A549 (cell line): Measurements from ENCODE around the gene TCL1A. TPM values are rescaled to one million over a fixed set of nuclear protein-coding genes. Genes with fewer than 3 reads are reported as not detected.
"Not testable (repeated sequence)": the region's sequence is repeated elsewhere in the genome, so short reads cannot be mapped to it uniquely, and the experiment has no call there.

ENCODE experiments used
- ATAC-seq, 2 experiments: fragments of 200-7000 bp in 1 of 2; fragments of >200 bp in 1 of 2; cut with Nextera tagmentation in 1 of 2; cut with Tn5 transposase in 1 of 2; 3 replicates each; pipeline versions ENCODE4 v1.8.0 to v1.9.1; 2018 to 2020; ENCODE audit warnings: mild to moderate bottlenecking in 1 of 2, moderate library complexity in 1 of 2
- CTCF ChIA-PET: fragments of 300-600 bp; sonication (Branson Sonifier 250); formaldehyde crosslinking; extraction: SDS; loops from one replicate; lab custom pipeline; 2021; ENCODE audit warnings: antibody characterized with exemption, inconsistent platforms; lab: Yijun Ruan, JAX
- POLR2A ChIA-PET: fragments of 350-600 bp; formaldehyde crosslinking; extraction: SDS; loops from one replicate; lab custom pipeline; 2021; ENCODE audit warnings: antibody characterized with exemption, inconsistent platforms; lab: Yijun Ruan, JAX
- DNase-seq, 2 experiments: peaks; one replicate each; pipeline versions ENCODE4 v3.0.0 to v3.0.0-alpha.2; 2011 to 2016; ENCODE audit warnings: low read depth in 1 of 2, low spot score in 1 of 2
- FAIRE-seq: peaks from 2 replicates; lab custom pipeline; 2011; peaks lifted over from hg19 to GRCh38; lab: Jason Lieb, UNC
- H3K27ac ChIP-seq, 2 experiments: fragments of >200 bp; sonication (Bioruptor Twin); formaldehyde crosslinking; 3 replicates each; pipeline ENCODE4 v1.5.1; 2016 to 2017
- H3K4me1 ChIP-seq: fragments of >200 bp; sonication (Bioruptor Twin); formaldehyde crosslinking; 3 replicates; pipeline ENCODE4 v1.6.1; 2016
- H3K4me2 ChIP-seq: fragments of >200 bp; sonication (Bioruptor Twin); formaldehyde crosslinking; 3 replicates; pipeline ENCODE4 v1.6.1; 2016
- H3K4me3 ChIP-seq: fragments of >200 bp; sonication (Bioruptor Twin); formaldehyde crosslinking; 3 replicates; pipeline ENCODE4 v1.5.1; 2016
- H3K9me3 ChIP-seq: fragments of >200 bp; sonication (Bioruptor Twin); formaldehyde crosslinking; 3 replicates; pipeline ENCODE4 v1.6.1; 2016
- BHLHE40 ChIP-seq: IDR thresholded peaks from 2 replicates; pipeline ENCODE4 v1.6.1; 2012; ENCODE audit warnings: low read depth, low read length, inconsistent platforms
- CBX2 ChIP-seq: fragments of 200-600 bp; sonication (generic); IDR thresholded peaks from 2 replicates; pipeline ENCODE4 v1.6.1; 2016; ENCODE audit warnings: low read depth, mild to moderate bottlenecking, borderline replicate concordance
- CBX8 ChIP-seq: fragments of 200-600 bp; sonication (generic); IDR thresholded peaks from 2 replicates; pipeline ENCODE4 v1.6.1; 2016
- CHD2 ChIP-seq: fragments of 150-350 bp; IDR thresholded peaks from 2 replicates; pipeline ENCODE4 v1.6.1; 2014; ENCODE audit warnings: low read length; ENCODE audit not compliant: partially characterized antibody
- FOSB ChIP-seq: fragments of 250-450 bp; sonication (Bioruptor Pico); IDR thresholded peaks from 2 replicates; pipeline ENCODE4 v1.5.0; 2020; ENCODE audit warnings: mild to moderate bottlenecking, moderate library complexity
- FOSL2 ChIP-seq, 2 experiments: fragments of 450-650 bp in 1 of 2; fragments of >200 bp in 1 of 2; sonication (Bioruptor Twin) in 1 of 2; formaldehyde crosslinking; IDR thresholded peaks; 2 replicates each; pipeline versions ENCODE4 v1.5.0 to v1.6.1; 2016 to 2020; ENCODE audit warnings: mild to moderate bottlenecking in 1 of 2, moderate library complexity in 1 of 2
- FOXS1 ChIP-seq: fragments of 250-450 bp; sonication (Bioruptor Pico); IDR thresholded peaks from 2 replicates; pipeline ENCODE4 v1.5.0; 2020; ENCODE audit warnings: mild to moderate bottlenecking, moderate library complexity
- HOXA7 ChIP-seq: fragments of 250-450 bp; sonication (Bioruptor Pico); IDR thresholded peaks from 2 replicates; pipeline ENCODE4 v1.5.0; 2020; ENCODE audit warnings: mild to moderate bottlenecking, moderate library complexity
- HOXB5 ChIP-seq: fragments of 250-450 bp; sonication (Bioruptor Pico); IDR thresholded peaks from 2 replicates; pipeline ENCODE4 v1.5.0; 2020; ENCODE audit warnings: mild to moderate bottlenecking, moderate library complexity
- KDM1A ChIP-seq: fragments of 200-600 bp; sonication (generic); IDR thresholded peaks from 2 replicates; pipeline ENCODE4 v1.6.1; 2016; ENCODE audit warnings: low read depth, mild to moderate bottlenecking
- MAFK ChIP-seq: fragments of 450-650 bp; IDR thresholded peaks from 2 replicates; pipeline ENCODE4 v1.6.1; 2014; ENCODE audit not compliant: partially characterized antibody
- MAZ ChIP-seq: fragments of 150-350 bp; IDR thresholded peaks from 2 replicates; pipeline ENCODE4 v1.6.1; 2014; ENCODE audit warnings: antibody characterized with exemption, low read depth, low read length, borderline replicate concordance
- MYC ChIP-seq: IDR thresholded peaks from 2 replicates; pipeline ENCODE4 v1.6.1; 2012; ENCODE audit warnings: mild to moderate bottlenecking, inconsistent platforms, low read length, improper control_type of control experiment, borderline replicate concordance
- POLR2A ChIP-seq: IDR thresholded peaks from 2 replicates; pipeline ENCODE4 v1.6.1; 2012; ENCODE audit warnings: mild to moderate bottlenecking, low read length
- RAD21 ChIP-seq, 2 experiments: fragments of >200 bp in 1 of 2; sonication (Bioruptor Twin) in 1 of 2; formaldehyde crosslinking in 1 of 2; IDR thresholded peaks in 1 of 2; conservative IDR thresholded peaks in 1 of 2; 2 replicates in 1 of 2; 3 replicates in 1 of 2; pipeline ENCODE4 v1.6.1; 2012 to 2018; ENCODE audit warnings: inconsistent platforms in 1 of 2
- RARB ChIP-seq: fragments of 250-450 bp; sonication (Bioruptor Pico); IDR thresholded peaks from 2 replicates; pipeline ENCODE4 v1.8.0; 2021; ENCODE audit warnings: mild to moderate bottlenecking, moderate library complexity
- RFX5 ChIP-seq: fragments of 450-650 bp; IDR thresholded peaks from 2 replicates; pipeline ENCODE4 v1.7.1; 2014; ENCODE audit warnings: antibody characterized with exemption, mild to moderate bottlenecking, moderate library complexity
- RNF2 ChIP-seq: fragments of 200-600 bp; sonication (generic); IDR thresholded peaks from 2 replicates; pipeline ENCODE4 v1.6.1; 2016; ENCODE audit warnings: low read depth, mild to moderate bottlenecking, antibody characterized with exemption, moderate library complexity, borderline replicate concordance
- SMC3 ChIP-seq: fragments of >200 bp; sonication (Bioruptor Twin); formaldehyde crosslinking; IDR thresholded peaks from 3 replicates; pipeline ENCODE4 v1.6.1; 2018; ENCODE audit warnings: inconsistent platforms
- TP53 ChIP-seq: fragments of 250-450 bp; sonication (Bioruptor Pico); IDR thresholded peaks from 2 replicates; pipeline ENCODE4 v1.5.0; 2021; ENCODE audit warnings: mild to moderate bottlenecking, moderate library complexity
- ZC3H11A ChIP-seq: fragments of 450-650 bp; IDR thresholded peaks from 2 replicates; pipeline ENCODE4 v1.6.1; 2014; ENCODE audit warnings: antibody characterized with exemption, mild to moderate bottlenecking
- ZSCAN20 ChIP-seq: fragments of 250-450 bp; sonication (Bioruptor Pico); IDR thresholded peaks from 2 replicates; pipeline ENCODE4 v1.8.0; 2022; ENCODE audit warnings: mild to moderate bottlenecking, moderate library complexity
- WGBS: methylation state at CpG from one replicate; pipeline ENCODE4 v1.1.6; 2017; ENCODE audit errors: missing lambda C conversion rate; 5-methylcytosine and 5-hydroxymethylcytosine counted together
- polyA plus RNA-seq, 4 experiments: library from polyadenylated mRNA; depleted of rRNA in 3 of 4; stranded (reverse); fragments of >200 nt; fragmentation: RNase III in 1 of 4; extraction: RNeasy Plus Mini Kit Qiagen cat#74134 plus additional on column Dnase treatment in 1 of 4; gene quantifications; 2 replicates in 3 of 4; 3 replicates in 1 of 4; pipeline ENCODE4 v1.2.3, GENCODE V29; 2011 to 2017
- TF ChIP-seq, protein P1 (sequence below): fragments of 450-650 bp; IDR thresholded peaks from 2 replicates; pipeline ENCODE4 v1.6.1; 2014; ENCODE audit warnings: antibody characterized with exemption

Gene TCL1A
- polyA plus RNA-seq, 2 of the 4 experiments (the other 2 are of a cell fraction), result not detected

DNA sequence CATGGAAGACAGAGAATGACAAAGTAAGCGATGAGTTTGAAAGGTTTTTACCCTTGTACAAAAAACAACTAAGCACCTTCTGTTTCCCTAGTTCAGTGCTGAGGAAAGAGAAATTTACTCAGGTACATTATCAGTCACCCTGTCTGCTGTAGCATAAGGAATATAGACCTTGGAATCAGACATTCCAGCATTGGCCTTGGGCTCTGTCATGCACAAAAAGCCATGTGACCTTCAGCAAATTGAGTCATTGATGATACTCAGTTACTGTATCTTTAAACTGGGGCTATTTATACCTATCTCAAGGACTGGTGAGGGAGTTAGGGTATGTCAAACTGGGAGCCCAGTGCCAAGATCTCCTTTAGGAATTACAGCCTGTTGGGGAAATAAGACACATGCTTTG, 19.3 kb upstream of the TCL1A start:
- no peak overlapping the region for H3K4me3 ChIP-seq
- H3K9me3 ChIP-seq, result no peaks in the 10 kb centered on the region
- no peak overlapping the region for H3K4me2 ChIP-seq
- H3K27ac ChIP-seq, result no peak overlapping the region
- WGBS, result 56% methylated on average over 1 of the region's 1 CpG
- TF ChIP-seq MAZ (no peak), ZC3H11A (no peak), RAD21 (conservative IDR thresholded peaks at IDR 0.05 in 1 of 2, IDR thresholded peaks at IDR 0.05 in 1 of 2) (no peak), RFX5 (no peak), SMC3 (no peak), RARB (no peak), CBX2 (no peak), FOXS1 (no peak), BHLHE40 (no peak), CBX8 (no peak), FOSL2 (IDR thresholded peaks at IDR 0.05) (no peak), FOSL2 (CRISPR knock-in tag; IDR thresholded peaks at IDR 0.05) (no peak), KDM1A (no peak), MAFK (no peak)
- ChIA-PET POLR2A (no interaction called here), CTCF (no interaction called here)
- DNase-seq, result no peak
- FAIRE-seq, result no peak
- H3K4me1 ChIP-seq, result no peaks in the 10 kb centered on the region
- no peak for ATAC-seq

DNA sequence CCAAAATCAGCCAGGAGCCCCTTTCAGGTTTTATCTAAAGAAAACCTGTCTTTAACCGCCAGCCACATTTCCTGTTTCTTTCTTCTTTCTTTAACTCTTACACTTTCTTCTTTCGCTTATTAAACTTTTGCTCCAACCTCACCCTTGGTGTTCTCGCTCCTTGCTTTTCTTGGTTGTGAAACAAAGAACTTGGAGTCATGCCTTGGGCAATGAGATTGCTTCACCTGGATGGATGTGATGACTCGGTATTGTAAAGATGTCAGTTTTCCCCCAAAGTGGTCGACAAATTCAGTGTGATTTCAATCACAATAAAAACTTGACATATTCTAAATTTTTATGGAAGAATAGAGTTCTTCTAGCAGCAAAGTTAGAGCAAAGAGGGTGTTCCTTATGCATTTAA, 16.2 kb upstream of the TCL1A start:
- no peak for ATAC-seq
- WGBS, result 19% methylated on average over 5 of the region's 5 CpGs
- no peak for FAIRE-seq
- ChIA-PET CTCF (no interaction called here), POLR2A (no interaction called here)
- Histone ChIP-seq H3K27ac (no peak overlapping the region), H3K4me2 (no peak overlapping the region), H3K4me3 (no peak overlapping the region), H3K4me1 (no peaks in the 10 kb centered on the region), H3K9me3 (no peaks in the 10 kb centered on the region)
- no peak for TF ChIP-seq POLR2A
- TF ChIP-seq MYC, result no peak
- TF ChIP-seq HOXA7, result no peak
- TF ChIP-seq CHD2, result no peak
- TF ChIP-seq RNF2, result no peak
- TF ChIP-seq FOSB (CRISPR knock-in tag), result no peak
- no peak for TF ChIP-seq TP53
- no peak for TF ChIP-seq HOXB5 (CRISPR knock-in tag)
- TF ChIP-seq RAD21 (conservative IDR thresholded peaks at IDR 0.05 in 1 of 2, IDR thresholded peaks at IDR 0.05 in 1 of 2), result no peak
- TF ChIP-seq ZC3H11A, result no peak
- no peak for DNase-seq

DNA sequence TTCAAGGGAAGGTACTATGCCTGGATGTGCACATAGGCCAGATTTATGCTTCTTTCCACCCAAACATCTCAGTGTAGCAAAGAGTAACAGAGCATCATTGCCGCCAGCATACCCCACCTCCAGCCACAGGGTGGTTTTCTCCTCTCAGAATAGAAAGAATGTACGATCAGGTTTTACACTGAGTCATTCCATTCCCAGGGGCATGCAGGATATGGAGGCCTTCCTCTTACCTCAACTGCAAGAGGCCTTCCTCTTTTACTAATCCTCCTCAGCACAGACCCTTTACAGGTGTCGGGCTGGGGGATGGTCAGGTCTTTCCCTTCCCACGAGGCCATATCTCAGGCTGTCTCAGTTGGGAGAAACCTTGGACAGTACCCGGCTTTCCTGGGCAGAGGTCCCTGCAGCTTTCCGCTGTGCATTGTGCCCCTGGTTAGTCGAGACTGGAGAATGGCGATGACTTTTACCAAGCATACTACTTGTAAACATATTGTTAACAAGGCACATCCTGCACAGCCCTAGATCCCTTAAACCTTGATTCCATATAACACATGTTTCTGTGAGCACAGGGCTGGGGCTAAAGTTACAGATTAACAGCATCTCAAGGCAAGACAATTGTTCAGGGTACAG, 15.6 kb upstream of the TCL1A start:
- DNase-seq, H3K27ac ChIP-seq, H3K4me1 ChIP-seq, FAIRE-seq, ATAC-seq, H3K9me3 ChIP-seq, CTCF ChIA-PET, H3K4me2 ChIP-seq, POLR2A ChIA-PET, H3K4me3 ChIP-seq: not testable (repeated sequence)
- WGBS, result 24% methylated on average over 8 of the region's 8 CpGs

DNA sequence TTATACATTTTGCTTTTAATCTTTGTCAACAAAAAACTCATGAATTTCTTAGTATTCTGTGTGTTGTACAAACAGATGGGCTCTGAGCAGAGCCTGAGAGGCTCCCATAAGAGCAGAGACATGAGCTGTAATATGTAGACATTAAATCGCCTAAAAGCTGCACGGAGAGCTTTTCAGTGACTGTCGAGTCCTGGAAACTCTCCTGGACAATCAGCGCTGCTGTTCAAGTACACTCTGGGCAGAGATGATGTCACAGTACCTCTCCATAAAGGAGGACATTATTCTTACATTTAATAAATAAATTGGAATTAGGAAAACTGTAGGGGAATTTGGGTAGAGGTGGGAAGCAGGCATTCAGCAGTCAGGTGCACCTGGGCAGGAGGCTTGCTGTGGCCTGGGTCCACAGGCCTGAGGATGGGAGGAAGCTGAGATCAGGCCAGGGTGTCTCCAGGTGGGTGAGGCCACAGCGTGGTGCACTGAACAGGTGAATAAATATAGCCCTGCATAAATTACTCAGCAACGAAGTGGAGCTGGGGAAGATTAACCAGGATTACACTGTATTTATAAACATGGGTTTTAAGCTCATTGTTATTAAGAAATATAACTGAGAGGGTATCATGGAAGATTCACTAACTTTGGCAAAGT, 13.3 kb upstream of the TCL1A start:
- TF ChIP-seq ZSCAN20 (CRISPR knock-in tag), result no peak
- TF ChIP-seq, protein P1, sequence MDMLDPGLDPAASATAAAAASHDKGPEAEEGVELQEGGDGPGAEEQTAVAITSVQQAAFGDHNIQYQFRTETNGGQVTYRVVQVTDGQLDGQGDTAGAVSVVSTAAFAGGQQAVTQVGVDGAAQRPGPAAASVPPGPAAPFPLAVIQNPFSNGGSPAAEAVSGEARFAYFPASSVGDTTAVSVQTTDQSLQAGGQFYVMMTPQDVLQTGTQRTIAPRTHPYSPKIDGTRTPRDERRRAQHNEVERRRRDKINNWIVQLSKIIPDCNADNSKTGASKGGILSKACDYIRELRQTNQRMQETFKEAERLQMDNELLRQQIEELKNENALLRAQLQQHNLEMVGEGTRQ, result no peak
- no peak for ATAC-seq
- 5% methylated on average over 6 of the region's 6 CpGs for WGBS
- Histone ChIP-seq H3K27ac (no peak overlapping the region), H3K9me3 (no peaks in the 10 kb centered on the region), H3K4me3 (no peak overlapping the region), H3K4me1 (no peaks in the 10 kb centered on the region), H3K4me2 (no peak overlapping the region)
- no peak for DNase-seq
- CTCF ChIA-PET, result interaction anchor here (1.0 kb wide), 1 partner anchor 47 kb away, joined by 3 read pairs; no protein-coding TSS in a partner anchor
- no peak for FAIRE-seq
- POLR2A ChIA-PET, result no interaction called here
